Left hindlimb (tissue), 1 donor: ENCODE results near the gene EIF1B.
A peak's percentile ranks its signal among the peaks of the same experiment; 100 is the strongest.

Experiments used
- DNase-seq: peaks from one replicate; pipeline ENCODE4 v3.0.0-alpha.2; 2018

The EIF1B gene

GRCh38 chr3:40309925-40310695, 603 bp downstream of the EIF1B start:
- DNase-seq = peak; percentile 69

GRCh38 chr3:40310705-40311104, 1.2 kb downstream of the EIF1B start:
- DNase-seq = no peak

GRCh38 chr3:40312661-40313226, 3.2 kb downstream of the EIF1B start:
- DNase-seq = no peak

- no peak for DNase-seq
Measured at GRCh38 chr3:40313975-40314860, 4.7 kb downstream of the EIF1B start.

GRCh38 chr3:40317061-40317855, 7.8 kb downstream of the EIF1B start:
- DNase-seq = no peak

GRCh38 chr3:40321818-40322217, 12.3 kb downstream of the EIF1B start:
- no peak for DNase-seq

GRCh38 chr3:40323946-40324345, 14.4 kb downstream of the EIF1B start:
- no peak for DNase-seq

- DNase-seq = no peak
Measured at GRCh38 chr3:40324621-40325020, 15.1 kb downstream of the EIF1B start.

- no peak for DNase-seq
Measured at GRCh38 chr3:40325465-40325864, 16.0 kb downstream of the EIF1B start.

- DNase-seq = no peak
Measured at GRCh38 chr3:40328374-40328773, 18.9 kb downstream of the EIF1B start.

- no peak for DNase-seq
Measured at GRCh38 chr3:40329071-40329470, 19.6 kb downstream of the EIF1B start.

GRCh38 chr3:40332684-40333083, 23.2 kb downstream of the EIF1B start:
- no peak for DNase-seq

- no peak for DNase-seq
Measured at GRCh38 chr3:40333416-40333815, 23.9 kb downstream of the EIF1B start.

- no peak for DNase-seq
Measured at GRCh38 chr3:40333852-40334251, 24.3 kb downstream of the EIF1B start.

GRCh38 chr3:40336101-40336500, 26.6 kb downstream of the EIF1B start:
- no peak for DNase-seq

GRCh38 chr3:40336511-40337135, 27.1 kb downstream of the EIF1B start:
- no peak for DNase-seq

GRCh38 chr3:40337136-40338108, 27.9 kb downstream of the EIF1B start:
- no peak for DNase-seq

- DNase-seq = no peak
Measured at GRCh38 chr3:40339871-40340270, 30.4 kb downstream of the EIF1B start.

GRCh38 chr3:40340541-40341170, 31.1 kb downstream of the EIF1B start:
- no peak for DNase-seq

- no peak for DNase-seq
Measured at GRCh38 chr3:40341671-40342070, 32.2 kb downstream of the EIF1B start.

- no peak for DNase-seq
Measured at GRCh38 chr3:40350529-40350928, 41.0 kb downstream of the EIF1B start.
